SK-N-MC (cell line): ENCODE measurements around the gene PACSIN3.

Source experiments
- DNase-seq: peaks from one replicate; pipeline ENCODE4 v3.0.0-alpha.2; 2011; ENCODE audit warnings: low read depth, low spot score
- H3K27ac ChIP-seq: fragments of 200-600 bp; sonication (generic); 2 replicates; pipeline ENCODE4 v1.5.1; 2016; ENCODE audit warnings: mixed run types
- H3K36me3 ChIP-seq: fragments of 200-600 bp; sonication (generic); 2 replicates; pipeline ENCODE4 v1.6.1; 2017; ENCODE audit warnings: antibody characterized with exemption, low read length, mixed read lengths; ENCODE audit not compliant: insufficient read depth
- H3K4me3 ChIP-seq: fragments of 200-600 bp; sonication (generic); 2 replicates; pipeline ENCODE4 v1.5.1; 2016
- H3K9ac ChIP-seq: fragments of 200-600 bp; sonication (generic); 2 replicates; pipeline ENCODE4 v1.8.0; 2017; ENCODE audit warnings: mixed run types, mixed read lengths; ENCODE audit not compliant: insufficient read length
- H3K9me3 ChIP-seq: fragments of 200-600 bp; sonication (generic); 2 replicates; pipeline ENCODE4 v1.6.1; 2017; ENCODE audit warnings: low read depth, mild to moderate bottlenecking, antibody characterized with exemption, low read length, moderate library complexity, mixed read lengths
- EZH2 ChIP-seq: fragments of 200-600 bp; sonication (generic); IDR thresholded peaks from one replicate; pipeline ENCODE4 v1.6.1; 2017; ENCODE audit warnings: antibody characterized with exemption
- FOXP2 ChIP-seq: optimal IDR thresholded peaks from 2 replicates; pipeline ENCODE3; 2011; ENCODE audit warnings: mild to moderate bottlenecking, moderate library complexity; ENCODE audit not compliant: insufficient read depth; ENCODE audit errors: extremely low read length, control extremely low read depth
- POLR2AphosphoS5 ChIP-seq: IDR thresholded peaks from 2 replicates; pipeline ENCODE4 v1.6.1; 2012; ENCODE audit warnings: mild to moderate bottlenecking, low read depth, low read length, borderline replicate concordance

PACSIN3 gene

GRCh38 chr11:47132490-47132889, 53.7 kb downstream of the PACSIN3 start:
- H3K9ac ChIP-seq, result no peak overlapping the region
- no peak overlapping the region for H3K4me3 ChIP-seq
- no peaks in the 10 kb centered on the region for H3K9me3 ChIP-seq
- DNase-seq, result no peak
- no peak overlapping the region for H3K27ac ChIP-seq
- no peaks in the 10 kb centered on the region for H3K36me3 ChIP-seq
- TF ChIP-seq EZH2 (no peak), POLR2AphosphoS5 (no peak), FOXP2 (no peak)

- no peaks in the 10 kb centered on the region for H3K36me3 ChIP-seq
- no peak overlapping the region for H3K4me3 ChIP-seq
- TF ChIP-seq EZH2 (no peak), FOXP2 (no peak), POLR2AphosphoS5 (no peak)
- no peak for DNase-seq
- H3K9me3 ChIP-seq, result no peaks in the 10 kb centered on the region
- H3K9ac ChIP-seq, result no peak overlapping the region
- no peak overlapping the region for H3K27ac ChIP-seq
Measured at GRCh38 chr11:47131136-47131535, 55.1 kb downstream of the PACSIN3 start.

DNA sequence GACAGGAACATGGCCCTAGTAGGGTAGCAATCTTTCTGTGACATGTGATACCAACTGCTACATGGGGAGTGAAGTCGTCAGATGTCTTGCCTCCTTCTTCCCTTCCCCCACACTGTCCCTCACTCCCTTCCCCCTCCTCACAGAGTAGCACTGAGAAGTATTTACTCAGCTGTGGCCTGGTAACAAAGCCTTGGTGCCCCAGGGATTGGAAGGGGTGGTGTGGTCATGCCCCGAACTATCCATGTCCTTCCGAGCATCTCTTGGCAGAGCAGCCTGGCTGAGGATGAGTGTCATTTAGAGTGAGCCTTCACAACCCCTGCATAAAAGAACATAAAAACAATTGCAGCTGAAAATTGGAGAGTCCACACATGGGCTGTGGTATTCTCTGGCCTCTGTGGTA, 55.7 kb downstream of the PACSIN3 start:
- Histone ChIP-seq H3K27ac (no peak overlapping the region), H3K9ac (no peak overlapping the region), H3K9me3 (no peaks in the 10 kb centered on the region), H3K36me3 (no peaks in the 10 kb centered on the region), H3K4me3 (no peak overlapping the region)
- TF ChIP-seq EZH2, result no peak
- TF ChIP-seq FOXP2, result no peak
- no peak for TF ChIP-seq POLR2AphosphoS5
- DNase-seq, result no peak
